ENCODE results near the gene SENP8. TPM values are rescaled to one million over a fixed set of nuclear protein-coding genes. Genes with fewer than 3 reads are reported as not detected.

SENP8 gene
- total RNA-seq, 2 donors from 2014 or later, result 0.31 to 0.42 TPM

- peaks cover 31% of the 10 kb centered on the region for H3K27me3 Mint-ChIP-seq
- DNase-seq (no peak), ATAC-seq (no peak)
- H3K27ac Mint-ChIP-seq, result no peak overlapping the region
- H3K36me3 Mint-ChIP-seq (ENCODE audit: low read depth), result peaks cover 5% of the 10 kb centered on the region
- peaks cover 13% of the 10 kb centered on the region for H3K4me1 Mint-ChIP-seq
- H3K4me3 Mint-ChIP-seq, result no peak overlapping the region
- no peaks in the 10 kb centered on the region for H3K9me3 ChIP-seq (ENCODE audit: control insufficient read depth, low read length, poor library complexity, severe bottlenecking)
These were observed 35.2 kb downstream of the SENP8 start for GRCh38 chr15:72153269-72154000.

DNA sequence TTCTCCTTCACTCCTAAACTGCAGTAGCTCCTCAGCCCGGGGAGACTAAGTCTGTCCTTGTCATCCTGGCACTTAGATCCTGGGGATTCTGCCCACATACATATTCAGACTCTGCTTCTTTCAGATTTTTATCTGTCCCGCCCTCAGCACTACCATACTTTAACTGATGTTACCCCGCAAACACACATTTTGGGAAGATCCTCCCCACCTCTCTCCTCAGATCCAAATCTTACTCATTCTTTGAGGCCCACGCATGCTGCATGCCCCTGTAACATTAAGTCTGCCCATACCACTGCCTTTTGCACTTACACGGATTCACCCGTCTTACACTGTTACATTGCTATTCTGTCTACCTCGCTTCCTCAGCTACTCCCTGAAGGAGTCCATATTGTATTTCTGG lies 36.1 kb downstream of the SENP8 start:
- no peak overlapping the region for H3K4me3 Mint-ChIP-seq
- H3K27ac Mint-ChIP-seq, result no peak overlapping the region
- peaks cover 5% of the 10 kb centered on the region for H3K36me3 Mint-ChIP-seq (ENCODE audit: low read depth)
- no peak for ATAC-seq
- DNase-seq, result no peak
- H3K4me1 Mint-ChIP-seq, result peaks cover 13% of the 10 kb centered on the region
- peaks cover 36% of the 10 kb centered on the region for H3K27me3 Mint-ChIP-seq
- H3K9me3 ChIP-seq (ENCODE audit: control insufficient read depth, low read length, poor library complexity, severe bottlenecking), result no peaks in the 10 kb centered on the region

DNA sequence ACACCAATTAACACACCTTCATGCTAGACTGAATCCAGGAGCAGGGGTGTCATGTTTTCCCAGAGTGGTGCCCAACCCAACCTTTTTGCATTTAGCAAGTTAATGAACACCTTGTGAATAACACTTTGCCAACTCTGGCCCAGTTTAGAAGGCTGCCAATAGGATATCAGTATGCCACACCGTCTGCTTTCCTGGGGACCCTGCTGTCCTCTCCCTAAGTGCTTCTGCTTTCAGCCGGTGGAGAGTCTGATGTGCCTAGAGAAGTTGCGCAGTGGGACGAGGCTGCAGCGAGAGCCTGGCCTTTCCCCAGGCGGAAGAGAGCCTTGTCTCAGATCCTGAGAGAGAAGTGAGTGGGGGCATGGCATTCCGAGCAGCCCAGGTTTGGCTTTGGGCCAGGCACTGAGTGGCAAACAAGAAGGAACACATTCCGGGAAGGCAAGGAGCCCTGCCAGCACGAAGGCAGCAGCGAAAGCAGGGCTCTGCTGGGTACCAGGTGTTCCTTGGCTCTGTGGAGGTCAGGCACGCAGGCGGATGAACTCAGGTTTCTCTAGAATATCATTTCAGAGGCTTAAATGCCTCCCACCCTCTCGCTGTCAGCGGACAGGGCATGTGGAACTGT lies 36.9 kb downstream of the SENP8 start:
- Mint-ChIP-seq H3K4me3 (peak overlapping the region; percentile 88), H3K4me1 (peaks cover 13% of the 10 kb centered on the region), H3K27ac (peak overlapping the region; percentile 21), H3K27me3 (peaks cover 36% of the 10 kb centered on the region), H3K36me3 (ENCODE audit: low read depth) (peaks cover 5% of the 10 kb centered on the region)
- DNase-seq (no peak), ATAC-seq (no peak)
- no peaks in the 10 kb centered on the region for H3K9me3 ChIP-seq (ENCODE audit: control insufficient read depth, low read length, poor library complexity, severe bottlenecking)

GRCh38 chr15:72155635-72156616 lies 37.7 kb downstream of the SENP8 start:
- Mint-ChIP-seq H3K27me3 (peaks cover 31% of the 10 kb centered on the region), H3K4me1 (peaks cover 12% of the 10 kb centered on the region), H3K36me3 (ENCODE audit: low read depth) (peaks cover 2% of the 10 kb centered on the region), H3K27ac (peak overlapping the region; percentile 21), H3K4me3 (peak overlapping the region; percentile 88)
- peak; percentile 49 to 78 (median 53) for DNase-seq
- peak; percentile 84 for ATAC-seq
- no peaks in the 10 kb centered on the region for H3K9me3 ChIP-seq (ENCODE audit: control insufficient read depth, low read length, poor library complexity, severe bottlenecking)

DNA sequence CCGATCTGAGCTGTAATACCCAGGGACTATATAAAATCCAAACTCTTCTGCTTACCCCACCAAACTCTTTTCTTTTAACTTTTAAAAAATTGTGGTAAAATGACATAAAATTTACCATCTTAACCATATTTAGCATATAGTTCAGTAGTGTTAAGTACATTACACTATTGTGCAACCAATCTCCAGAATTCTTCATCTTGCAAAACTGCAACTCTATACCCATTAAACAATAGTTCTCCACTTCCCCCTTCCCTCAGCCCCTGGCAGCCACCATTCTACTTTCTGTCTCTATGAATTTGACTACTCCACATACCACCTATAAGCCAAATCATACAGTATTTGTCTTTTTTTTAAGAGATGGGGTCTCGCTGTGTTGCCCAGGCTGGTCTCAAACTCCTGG lies 38.7 kb downstream of the SENP8 start:
- Mint-ChIP-seq H3K27me3 (peaks cover 24% of the 10 kb centered on the region), H3K27ac (no peak overlapping the region), H3K4me1 (peaks cover 10% of the 10 kb centered on the region), H3K36me3 (ENCODE audit: low read depth) (no peaks in the 10 kb centered on the region), H3K4me3 (peak overlapping the region; percentile 31)
- ATAC-seq (no peak), DNase-seq (no peak)
- H3K9me3 ChIP-seq (ENCODE audit: control insufficient read depth, low read length, poor library complexity, severe bottlenecking), result no peaks in the 10 kb centered on the region

GRCh38 chr15:72160696-72161245 lies 42.6 kb downstream of the SENP8 start:
- no peak overlapping the region for H3K27ac Mint-ChIP-seq
- ATAC-seq (no peak), DNase-seq (no peak)
- H3K36me3 Mint-ChIP-seq (ENCODE audit: low read depth), result no peaks in the 10 kb centered on the region
- H3K4me1 Mint-ChIP-seq, result peaks cover 2% of the 10 kb centered on the region
- no peak overlapping the region for H3K4me3 Mint-ChIP-seq
- H3K9me3 ChIP-seq (ENCODE audit: control insufficient read depth, low read length, poor library complexity, severe bottlenecking), result no peaks in the 10 kb centered on the region
- H3K27me3 Mint-ChIP-seq, result peaks cover 15% of the 10 kb centered on the region

DNA sequence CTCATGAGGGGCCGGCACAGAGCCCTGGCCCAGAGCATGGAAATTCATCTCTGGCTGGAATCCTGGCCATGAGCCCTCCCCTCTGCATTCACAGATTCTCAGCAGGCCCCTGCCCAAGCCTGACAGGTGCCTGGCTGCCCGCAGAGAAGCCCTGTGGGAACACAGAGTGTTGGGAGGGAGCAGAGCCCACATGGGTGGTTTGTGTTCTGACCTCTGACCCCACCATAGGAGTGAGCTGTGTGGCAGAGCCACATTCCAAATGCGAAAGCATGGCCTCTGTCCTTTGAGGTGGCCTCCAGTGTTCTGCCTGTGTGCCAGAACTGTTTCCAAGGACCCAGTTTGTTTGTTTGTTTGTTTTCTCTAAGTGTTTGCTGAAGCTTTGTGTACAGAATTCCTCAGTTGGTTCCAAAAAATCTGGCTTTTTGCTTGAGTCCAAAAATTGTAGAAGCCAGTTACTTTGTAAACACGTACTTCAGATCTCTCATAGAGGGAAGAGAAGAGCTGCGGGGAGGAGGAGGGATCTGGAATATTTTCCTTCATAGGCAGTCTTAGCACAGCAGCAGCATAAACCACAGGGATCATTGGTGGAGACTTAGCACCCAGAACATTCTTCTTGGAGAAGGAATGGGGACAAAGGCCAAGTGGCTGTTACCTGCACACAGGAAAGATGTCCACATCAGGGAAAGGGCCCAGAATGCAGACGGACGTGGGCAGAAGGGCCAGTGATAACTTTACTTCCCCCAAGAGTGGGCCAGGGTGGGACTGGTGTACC lies 43.3 kb downstream of the SENP8 start:
- Mint-ChIP-seq H3K27ac (no peak overlapping the region), H3K4me3 (no peak overlapping the region), H3K27me3 (peaks cover 13% of the 10 kb centered on the region), H3K4me1 (peaks cover 5% of the 10 kb centered on the region), H3K36me3 (ENCODE audit: low read depth) (no peaks in the 10 kb centered on the region)
- no peak for ATAC-seq
- H3K9me3 ChIP-seq (ENCODE audit: control insufficient read depth, low read length, poor library complexity, severe bottlenecking), result no peaks in the 10 kb centered on the region
- no peak for DNase-seq

DNA sequence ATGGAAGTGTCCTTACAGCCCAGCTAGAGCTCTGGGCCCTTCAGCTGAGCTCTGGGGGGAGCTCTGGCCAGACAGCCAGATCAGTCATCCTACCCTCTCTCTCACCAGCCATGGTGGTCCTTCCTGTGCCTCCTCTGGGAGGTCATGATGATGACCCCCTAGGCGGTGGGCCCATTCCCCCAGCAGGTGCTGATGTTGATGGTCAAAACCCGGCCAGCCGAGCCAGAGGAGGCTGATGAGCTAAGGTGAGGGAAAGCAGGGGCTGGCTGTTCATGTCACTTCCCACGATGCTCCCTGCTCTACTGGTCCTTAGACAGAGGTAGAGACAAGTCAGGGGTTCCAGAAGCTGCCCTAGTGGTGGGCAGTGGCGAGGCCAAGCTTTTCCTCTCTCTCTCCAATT lies 44.4 kb downstream of the SENP8 start:
- no peaks in the 10 kb centered on the region for H3K9me3 ChIP-seq (ENCODE audit: control insufficient read depth, low read length, poor library complexity, severe bottlenecking)
- ATAC-seq, result no peak
- no peak for DNase-seq
- Mint-ChIP-seq H3K27ac (peak overlapping the region; percentile 60), H3K27me3 (peaks cover 10% of the 10 kb centered on the region), H3K4me3 (no peak overlapping the region), H3K4me1 (peaks cover 5% of the 10 kb centered on the region), H3K36me3 (ENCODE audit: low read depth) (no peaks in the 10 kb centered on the region)

DNA sequence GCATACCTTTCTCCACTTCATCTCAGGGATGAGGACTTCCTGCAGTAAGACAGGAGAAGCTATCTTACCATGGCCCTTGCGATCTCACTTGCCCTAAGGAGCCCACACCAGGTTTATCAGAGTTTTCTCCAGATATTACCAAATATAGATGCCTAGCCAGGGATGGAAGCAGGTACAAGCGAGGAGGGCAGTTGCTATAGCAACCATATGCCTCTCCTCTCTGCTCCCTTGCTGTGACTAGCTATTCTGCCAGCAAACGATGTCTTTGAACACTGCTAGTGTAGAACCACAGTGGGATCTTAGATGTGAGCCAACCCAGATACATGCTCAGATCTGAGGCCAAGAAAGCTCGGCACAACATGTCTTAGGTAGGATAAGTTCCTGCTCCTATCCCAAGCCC lies 45.5 kb downstream of the SENP8 start:
- Mint-ChIP-seq H3K4me1 (peaks cover 11% of the 10 kb centered on the region), H3K27ac (no peak overlapping the region), H3K4me3 (no peak overlapping the region), H3K27me3 (peaks cover 15% of the 10 kb centered on the region), H3K36me3 (ENCODE audit: low read depth) (no peaks in the 10 kb centered on the region)
- H3K9me3 ChIP-seq (ENCODE audit: control insufficient read depth, low read length, poor library complexity, severe bottlenecking), result no peaks in the 10 kb centered on the region
- DNase-seq (no peak), ATAC-seq (no peak)

DNA sequence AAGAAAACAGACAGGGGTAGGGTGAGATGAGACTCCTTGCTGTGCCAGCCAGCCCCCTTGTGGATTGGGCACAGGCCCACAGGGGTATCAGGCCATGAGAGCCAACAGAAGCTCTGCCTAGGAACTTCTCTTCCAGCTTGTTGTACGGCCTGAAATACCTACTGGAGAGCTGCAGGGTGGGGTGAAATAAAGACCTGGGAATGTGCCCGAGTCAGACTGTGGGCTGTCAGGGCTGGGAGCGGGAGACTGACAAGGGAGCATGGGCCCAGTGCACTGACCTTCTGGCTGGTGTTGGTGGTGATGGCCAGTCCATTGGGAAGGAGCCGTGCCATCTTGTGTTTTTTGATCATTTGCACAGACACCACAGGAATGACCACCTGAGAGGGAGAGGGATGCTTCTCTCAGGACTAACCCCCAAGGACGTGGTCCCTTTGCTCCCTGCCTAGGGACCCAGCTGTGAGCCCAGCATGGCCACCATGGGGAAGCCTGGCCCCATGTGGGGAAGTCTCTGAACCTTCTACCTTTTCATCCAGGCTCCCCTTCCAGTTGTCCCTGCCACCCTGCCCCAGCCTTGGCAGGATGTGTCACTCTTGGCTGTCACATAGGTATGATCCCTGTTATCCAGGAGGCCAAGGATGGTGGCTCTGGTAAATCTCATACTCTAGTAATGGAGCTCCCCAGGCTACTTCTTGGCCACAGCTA lies 48.7 kb downstream of the SENP8 start:
- ATAC-seq, result no peak
- H3K9me3 ChIP-seq (ENCODE audit: control insufficient read depth, low read length, poor library complexity, severe bottlenecking), result no peaks in the 10 kb centered on the region
- no peak overlapping the region for H3K4me3 Mint-ChIP-seq
- peaks cover 9% of the 10 kb centered on the region for H3K4me1 Mint-ChIP-seq
- H3K27me3 Mint-ChIP-seq, result peaks cover 14% of the 10 kb centered on the region
- DNase-seq, result no peak
- no peak overlapping the region for H3K27ac Mint-ChIP-seq
- H3K36me3 Mint-ChIP-seq (ENCODE audit: low read depth), result no peaks in the 10 kb centered on the region

DNA sequence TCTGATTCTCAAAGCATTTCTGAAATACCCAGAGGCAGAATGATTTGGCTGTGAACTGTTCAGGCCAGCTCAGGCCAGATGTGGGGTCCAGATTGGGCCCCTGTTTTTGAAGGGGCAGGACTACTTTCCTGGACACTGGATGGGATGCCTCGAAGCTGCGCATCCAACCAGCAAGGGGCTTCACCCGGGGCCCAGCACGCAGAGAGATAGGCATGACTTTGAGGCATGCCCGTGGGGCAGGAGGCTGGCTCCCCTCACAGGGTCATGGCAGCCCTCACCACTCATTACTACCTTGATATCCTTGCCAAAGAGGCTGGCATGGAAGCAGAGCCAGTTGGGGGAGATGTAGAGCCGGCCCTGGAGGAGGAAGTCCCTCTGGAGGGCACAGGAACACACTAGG lies 49.2 kb downstream of the SENP8 start:
- Mint-ChIP-seq H3K27ac (no peak overlapping the region), H3K4me3 (no peak overlapping the region), H3K4me1 (peaks cover 9% of the 10 kb centered on the region), H3K27me3 (peaks cover 14% of the 10 kb centered on the region), H3K36me3 (ENCODE audit: low read depth) (no peaks in the 10 kb centered on the region)
- DNase-seq, result no peak
- ATAC-seq, result no peak
- no peaks in the 10 kb centered on the region for H3K9me3 ChIP-seq (ENCODE audit: control insufficient read depth, low read length, poor library complexity, severe bottlenecking)

Data from T-helper 17 cell (primary cell).